NCI-H2029 (cell line): ENCODE data around the gene KRABD2.
"Not testable (repeated sequence)": the region's sequence is repeated elsewhere in the genome, so short reads cannot be mapped to it uniquely, and the experiment has no call there.

Source experiments
- DNase-seq: peaks from one replicate; lab custom pipeline; 2025; lab: John Stamatoyannopoulos, UW

KRABD2 gene

DNA sequence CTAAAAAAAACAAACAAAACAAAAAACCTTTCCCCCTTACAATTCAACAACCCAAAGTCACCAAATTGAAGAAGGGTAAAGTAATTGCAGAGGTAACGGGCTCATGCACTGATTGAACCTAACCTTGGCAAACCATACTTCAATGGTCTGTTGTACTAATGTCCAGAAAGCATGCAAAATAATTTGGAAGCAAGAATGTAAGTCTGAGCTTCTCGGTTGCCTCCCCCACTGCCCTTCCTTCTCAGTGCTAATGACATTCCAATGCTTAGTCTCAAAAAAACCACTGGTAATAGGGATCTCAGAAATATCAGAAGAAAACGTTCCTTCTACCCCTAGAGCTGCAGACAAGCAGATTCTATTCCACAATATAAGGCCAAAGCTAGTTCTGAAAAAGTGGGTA, 15.8 kb downstream of the KRABD2 start:
- DNase-seq, result no peak

GRCh38 chr17:8360260-8360659, 16.2 kb downstream of the KRABD2 start:
- no peak for DNase-seq

- no peak for DNase-seq
Observed at GRCh38 chr17:8359769-8360168, 16.7 kb downstream of the KRABD2 start.

DNA sequence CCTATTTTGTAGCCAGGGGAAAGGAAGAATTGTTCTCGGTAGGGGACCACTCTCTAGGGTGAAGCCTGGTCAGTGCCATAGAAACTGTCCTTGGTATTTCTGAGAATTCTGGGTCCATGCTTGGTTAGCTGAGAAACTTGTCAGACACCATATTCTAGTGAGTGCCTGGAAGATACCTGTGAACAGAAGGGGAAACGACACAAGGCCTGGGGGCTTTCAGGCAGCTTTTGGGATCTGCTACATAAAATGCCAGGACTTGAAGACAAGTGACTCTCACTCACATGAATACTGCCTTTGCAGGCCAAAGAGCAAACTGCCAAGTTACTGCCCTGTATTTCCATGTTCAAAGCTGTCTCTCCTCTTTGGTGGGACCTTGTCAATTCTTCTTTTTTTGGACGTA, 18.6 kb downstream of the KRABD2 start:
- no peak for DNase-seq

DNA sequence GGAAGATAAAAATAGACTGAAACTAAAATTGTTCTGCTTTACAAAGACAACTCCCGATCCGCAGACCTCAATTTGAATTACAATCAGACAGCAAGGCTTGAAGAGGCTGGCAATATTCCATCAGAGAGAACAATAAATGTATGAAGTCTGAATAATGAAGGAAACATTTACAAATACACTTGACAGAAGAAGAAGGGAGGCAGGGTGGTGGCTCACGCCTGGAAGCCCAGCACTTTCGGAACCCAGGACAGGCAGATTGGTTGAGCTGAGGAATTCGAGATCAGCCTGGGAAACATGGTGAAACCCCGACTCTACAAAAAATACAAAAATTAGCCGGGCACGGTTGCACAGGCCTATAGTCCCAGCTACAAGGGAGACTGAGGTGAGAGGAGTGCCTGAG, 22.3 kb downstream of the KRABD2 start:
- no peak for DNase-seq

DNA sequence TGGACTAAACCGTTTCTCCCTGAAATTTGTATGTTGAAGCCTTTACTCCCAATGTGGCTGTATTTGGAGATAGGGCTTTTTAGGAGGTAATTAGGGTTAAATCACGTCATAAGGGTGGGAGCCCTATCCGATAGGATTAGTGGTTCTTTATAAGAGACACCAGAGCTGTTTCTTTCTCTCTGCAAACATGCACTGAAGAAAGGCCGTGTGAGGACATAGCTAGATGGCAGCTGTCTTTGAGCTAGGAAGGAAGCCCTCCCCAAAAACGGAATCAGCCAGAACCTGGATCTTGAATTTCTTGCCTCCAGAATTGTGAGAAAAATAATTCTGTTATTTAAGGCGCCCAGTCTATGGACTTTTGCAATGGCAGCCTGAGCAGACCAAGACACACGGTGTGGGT, 22.8 kb downstream of the KRABD2 start:
- DNase-seq, result no peak

DNA sequence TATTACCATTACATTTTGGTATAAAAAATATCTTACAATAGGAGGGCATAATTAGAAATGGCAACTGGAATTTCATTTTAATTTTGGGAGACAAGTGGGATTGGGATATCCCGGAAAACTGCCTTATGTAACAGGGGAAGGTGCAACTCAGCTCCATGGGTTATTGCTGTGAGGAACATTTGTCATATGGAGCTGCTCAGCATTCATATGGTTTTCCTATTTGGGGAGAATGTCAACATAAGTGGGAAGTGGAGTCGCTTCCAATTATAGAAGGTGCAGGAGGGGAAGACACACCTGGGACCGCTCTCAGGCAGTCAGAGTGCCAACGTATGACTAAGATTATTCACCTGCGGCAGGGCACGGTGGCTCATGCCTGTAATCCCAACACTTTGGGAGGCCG, 26.2 kb downstream of the KRABD2 start:
- no peak for DNase-seq

GRCh38 chr17:8347001-8347400, 29.5 kb downstream of the KRABD2 start:
- DNase-seq, result not testable (repeated sequence)

DNA sequence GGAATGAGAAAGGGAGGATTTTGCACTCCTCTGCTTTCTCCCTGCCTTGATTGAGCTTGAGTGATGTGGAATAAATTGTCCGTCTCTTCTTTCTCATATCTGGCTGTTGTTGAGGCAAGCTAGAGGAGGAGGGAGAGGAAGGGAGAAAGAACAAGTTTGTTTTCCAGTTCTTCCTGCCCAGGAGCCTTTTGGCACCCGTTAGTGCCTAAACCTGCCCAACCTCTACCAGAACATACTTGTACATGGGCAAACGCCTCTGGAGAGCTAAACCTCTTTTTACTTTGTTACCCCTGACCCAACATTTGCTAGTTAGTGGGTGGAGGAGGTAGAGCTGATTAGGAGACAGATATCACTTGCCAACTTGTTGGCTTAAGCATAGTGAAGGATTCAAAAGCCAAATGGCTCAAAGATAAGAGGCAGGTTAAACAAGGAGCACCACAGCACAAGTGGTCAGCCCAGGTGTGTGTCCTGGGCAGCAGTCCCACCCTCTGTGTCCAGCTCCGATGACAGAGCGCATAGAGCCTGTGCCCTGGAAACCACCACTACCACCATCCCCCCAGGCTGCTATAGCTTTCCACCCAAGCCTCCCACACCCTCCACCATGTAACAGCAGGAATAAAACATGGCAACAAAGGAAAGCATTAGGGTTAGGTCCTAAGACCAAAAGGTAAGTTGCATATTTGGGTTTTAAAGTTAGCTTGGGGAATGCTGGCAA, 30.4 kb downstream of the KRABD2 start:
- no peak for DNase-seq

- no peak for DNase-seq
Observed at GRCh38 chr17:8345052-8345690, 31.3 kb downstream of the KRABD2 start.

- no peak for DNase-seq
Observed at GRCh38 chr17:8341456-8341855, 35.0 kb downstream of the KRABD2 start.

DNA sequence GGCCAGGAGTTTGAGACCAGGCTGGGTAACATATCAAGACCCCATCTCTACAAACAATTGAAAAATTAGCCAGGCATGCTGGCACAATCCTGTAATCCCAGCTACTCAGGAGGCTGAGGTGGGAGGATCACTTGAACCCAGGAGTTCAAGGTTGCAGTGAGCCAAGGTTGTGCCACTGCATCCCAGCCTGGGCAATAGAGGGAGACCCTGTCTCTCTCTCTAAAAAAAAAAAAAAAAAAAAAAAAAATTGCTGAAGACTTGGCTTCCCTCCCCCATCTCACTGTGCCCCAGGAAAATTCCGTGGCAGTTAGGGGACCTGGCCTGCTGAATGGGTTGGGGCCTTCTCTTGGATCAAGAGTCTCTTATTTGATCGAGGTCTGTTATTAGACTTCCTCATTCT, 37.0 kb downstream of the KRABD2 start, which contains the start of gene ODF4:
Gene ODF4 (plus strand): TSS at position 301 of the 400 bp plus-strand sequence. CDS start 212 bp downstream, outside the sequence.
- no peak for DNase-seq

DNA sequence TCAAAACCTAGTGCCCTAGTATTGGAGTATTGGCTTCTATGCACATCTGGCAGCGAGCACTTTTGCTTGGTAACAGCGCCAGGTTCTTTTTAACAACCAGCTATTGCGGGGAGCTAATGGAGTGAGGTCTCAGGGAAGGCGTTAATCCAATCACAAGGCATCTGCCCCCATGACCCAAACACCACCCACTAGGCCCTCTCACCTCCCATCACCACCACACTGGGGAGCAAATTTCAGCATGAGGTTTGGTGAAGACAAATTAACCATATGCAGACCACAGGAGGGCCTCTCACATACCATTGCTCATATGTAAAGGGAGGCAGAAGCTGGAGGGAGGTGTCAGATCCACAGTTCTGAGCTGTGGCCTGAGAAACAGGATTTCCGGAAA, 37.8 kb downstream of the KRABD2 start:
- DNase-seq, result no peak

GRCh38 chr17:8337802-8338752, 38.4 kb downstream of the KRABD2 start:
- DNase-seq, result no peak

- no peak for DNase-seq
Observed at GRCh38 chr17:8333281-8333680, 43.2 kb downstream of the KRABD2 start.

DNA sequence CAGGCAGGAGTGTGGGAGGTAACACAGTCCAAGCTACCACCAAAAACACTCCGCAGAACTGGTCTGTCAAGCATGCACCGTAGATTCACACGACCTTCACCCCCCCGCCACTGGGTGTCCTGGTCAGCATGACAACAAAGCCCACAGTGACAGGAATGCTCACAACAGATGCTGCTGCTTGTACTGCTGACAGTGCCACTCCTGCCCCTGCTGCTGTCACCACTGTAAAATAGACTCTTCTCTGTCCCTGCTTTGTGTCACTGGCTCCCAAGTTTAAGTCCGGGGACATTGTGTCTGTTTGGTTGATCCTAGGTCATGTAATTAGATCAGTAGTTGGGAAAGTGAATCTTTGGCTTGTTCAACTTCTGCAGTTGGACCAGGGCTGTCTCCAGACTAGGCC, 43.8 kb downstream of the KRABD2 start:
- no peak for DNase-seq

DNA sequence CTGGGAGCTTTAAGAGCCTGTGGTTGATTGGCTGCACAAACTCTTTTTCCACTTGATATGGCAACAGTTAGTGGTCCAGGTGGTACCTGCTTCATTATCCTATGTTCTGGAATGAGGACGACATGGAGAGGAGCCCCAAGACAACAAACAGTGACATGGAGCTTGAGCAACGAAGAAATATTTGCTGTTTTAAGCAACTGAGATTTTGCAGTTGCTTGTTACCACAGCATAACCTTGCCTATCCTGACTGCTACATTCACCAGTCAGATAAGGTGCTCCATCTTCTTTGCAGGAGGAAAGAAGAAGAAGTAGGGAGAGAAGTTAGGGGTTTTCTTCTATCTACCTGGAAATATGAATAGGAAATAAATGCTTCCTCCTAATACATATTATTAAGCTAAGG, 44.4 kb downstream of the KRABD2 start:
- no peak for DNase-seq

GRCh38 chr17:8327303-8327649, 49.2 kb downstream of the KRABD2 start:
- DNase-seq, result no peak
